Endothelial cell of hepatic sinusoid (primary cell): Measurements from ENCODE around the gene SPNS2.

Source experiments
- in situ Hi-C: cut with HindIII; loops from 2 replicates; pipeline ENCODE4 v1.10.0; 2017; ENCODE audit warnings: low sequenced_read_pairs

The SPNS2 gene

GRCh38 chr17:4479982-4480751 is 18.5 kb upstream of the SPNS2 start:
- in situ Hi-C loops, result no loop called here

GRCh38 chr17:4480929-4481898 is 17.5 kb upstream of the SPNS2 start:
- in situ Hi-C loops, result no loop called here

- in situ Hi-C loops, result no loop called here
Measured at GRCh38 chr17:4482338-4483011, 16.2 kb upstream of the SPNS2 start.

- in situ Hi-C loops, result no loop called here
Measured at GRCh38 chr17:4483012-4483840, 15.5 kb upstream of the SPNS2 start.

- in situ Hi-C loops, result no loop called here
Measured at GRCh38 chr17:4485676-4486646, 12.7 kb upstream of the SPNS2 start.

GRCh38 chr17:4487296-4487695 is 11.4 kb upstream of the SPNS2 start:
- in situ Hi-C loops, result no loop called here

GRCh38 chr17:4487820-4488716 is 10.6 kb upstream of the SPNS2 start:
- in situ Hi-C loops, result no loop called here

- in situ Hi-C loops, result no loop called here
Measured at GRCh38 chr17:4488989-4489595, 9.6 kb upstream of the SPNS2 start.

- in situ Hi-C loops, result loop anchor here (5.0 kb wide), 1 partner anchor 68 kb away; no protein-coding TSS in a partner anchor
Measured at GRCh38 chr17:4490109-4490591, 8.5 kb upstream of the SPNS2 start.

- in situ Hi-C loops, result loop anchor here (5.0 kb wide), 1 partner anchor 68 kb away; no protein-coding TSS in a partner anchor
Measured at GRCh38 chr17:4490637-4491061, 8.0 kb upstream of the SPNS2 start.

GRCh38 chr17:4492721-4493561 is 5.7 kb upstream of the SPNS2 start:
- in situ Hi-C loops, result loop anchor here (5.0 kb wide), 1 partner anchor 71 kb away; no protein-coding TSS in a partner anchor

GRCh38 chr17:4497101-4497824 is 1.4 kb upstream of the SPNS2 start:
- in situ Hi-C loops, result no loop called here

GRCh38 chr17:4499431-4500190 is 930 bp downstream of the SPNS2 start:
- in situ Hi-C loops, result no loop called here

- in situ Hi-C loops, result no loop called here
Measured at GRCh38 chr17:4500191-4500571, 1.5 kb downstream of the SPNS2 start.

GRCh38 chr17:4501295-4501949 is 2.7 kb downstream of the SPNS2 start:
- in situ Hi-C loops, result no loop called here
